ACHN (cell line): ENCODE data around the gene HEXIM1.

Source experiments
- DNase-seq: peaks from one replicate; pipeline ENCODE4 v3.0.0-alpha.2; 2015
- in situ Hi-C: cut with HindIII; loops from 2 replicates; pipeline ENCODE4 v1.10.0; 2017; ENCODE audit warnings: low sequenced_read_pairs, low pct_ligation_motif_present, low pct_unique_long_range_greater_than_20kb

Gene HEXIM1

DNA sequence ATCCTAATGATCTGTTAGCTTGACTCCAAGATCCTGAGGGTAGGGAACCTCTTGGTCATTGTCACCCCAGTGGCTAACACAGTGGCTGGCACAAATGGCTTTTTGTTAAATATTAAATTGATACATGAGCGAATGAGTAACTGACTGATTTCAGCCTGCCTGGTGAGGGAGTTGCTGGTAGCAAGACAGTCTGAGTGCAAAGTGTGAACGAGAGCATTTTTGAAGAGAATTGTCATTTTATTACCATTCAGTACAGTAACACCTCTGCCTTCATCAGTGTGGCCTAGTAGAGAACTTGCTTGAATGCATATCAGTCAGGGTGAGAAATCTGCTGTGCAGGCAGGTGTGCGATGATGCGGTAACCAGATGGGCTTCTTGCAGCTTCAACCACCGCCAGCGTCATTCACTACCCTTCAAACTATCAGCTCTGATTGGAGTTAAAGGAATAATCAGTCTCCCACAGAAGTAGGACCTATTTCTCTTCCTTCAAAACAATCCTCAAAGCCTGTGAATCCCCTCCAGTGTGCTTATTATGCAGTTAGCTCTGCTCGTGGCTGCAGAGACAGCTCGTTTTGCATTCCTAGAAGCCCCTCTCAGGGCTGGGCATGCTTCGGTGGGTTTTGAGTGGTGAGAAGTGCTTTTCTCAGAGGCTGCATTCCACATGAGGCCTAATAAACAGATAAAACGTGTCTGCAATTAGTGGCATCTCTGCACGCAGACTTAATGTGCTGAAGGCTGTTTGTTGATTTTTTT is 42.4 kb downstream of the HEXIM1 start:
- in situ Hi-C loops, result no loop called here
- DNase-seq, result peak; percentile 56

DNA sequence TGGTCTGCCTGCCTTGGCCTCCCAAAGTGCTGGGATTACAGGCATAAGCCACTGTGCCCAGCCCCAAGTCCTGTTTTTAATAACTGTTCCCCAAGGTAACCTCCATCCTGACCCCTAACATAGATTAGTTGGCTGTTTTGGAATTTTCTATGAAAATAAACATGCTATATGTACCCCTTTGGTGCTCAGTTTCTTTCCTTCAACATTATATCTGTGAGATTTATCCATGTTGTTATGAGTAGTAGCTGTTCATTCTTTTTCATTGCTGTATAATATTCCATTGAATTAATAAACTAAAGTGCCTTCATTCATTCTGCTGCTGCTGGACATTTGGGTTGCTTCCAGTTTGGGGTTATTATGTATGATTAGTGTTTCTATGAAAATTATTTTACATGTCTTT is 47.1 kb downstream of the HEXIM1 start:
- DNase-seq, result no peak
- in situ Hi-C loops, result no loop called here

DNA sequence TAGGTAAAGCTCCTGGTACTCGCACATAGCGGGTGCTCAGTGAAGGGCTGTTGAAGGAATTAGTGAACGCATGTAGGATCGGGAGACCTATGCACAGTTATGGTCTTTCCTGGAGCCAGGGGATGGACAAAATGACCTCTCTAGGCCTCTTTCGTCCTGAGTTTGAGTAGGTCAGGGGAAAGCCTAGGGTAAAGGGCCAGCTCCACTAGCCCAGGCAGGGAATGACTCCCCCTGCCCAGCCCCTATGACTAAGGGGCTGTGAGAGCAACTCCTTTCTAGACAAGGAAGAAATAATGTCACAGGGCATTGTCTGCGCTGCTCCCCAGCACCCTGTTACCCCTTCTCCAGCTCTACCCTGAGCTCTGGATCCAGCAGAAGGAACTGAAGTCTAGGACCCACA is 48.8 kb downstream of the HEXIM1 start:
- in situ Hi-C loops, result no loop called here
- DNase-seq, result no peak

DNA sequence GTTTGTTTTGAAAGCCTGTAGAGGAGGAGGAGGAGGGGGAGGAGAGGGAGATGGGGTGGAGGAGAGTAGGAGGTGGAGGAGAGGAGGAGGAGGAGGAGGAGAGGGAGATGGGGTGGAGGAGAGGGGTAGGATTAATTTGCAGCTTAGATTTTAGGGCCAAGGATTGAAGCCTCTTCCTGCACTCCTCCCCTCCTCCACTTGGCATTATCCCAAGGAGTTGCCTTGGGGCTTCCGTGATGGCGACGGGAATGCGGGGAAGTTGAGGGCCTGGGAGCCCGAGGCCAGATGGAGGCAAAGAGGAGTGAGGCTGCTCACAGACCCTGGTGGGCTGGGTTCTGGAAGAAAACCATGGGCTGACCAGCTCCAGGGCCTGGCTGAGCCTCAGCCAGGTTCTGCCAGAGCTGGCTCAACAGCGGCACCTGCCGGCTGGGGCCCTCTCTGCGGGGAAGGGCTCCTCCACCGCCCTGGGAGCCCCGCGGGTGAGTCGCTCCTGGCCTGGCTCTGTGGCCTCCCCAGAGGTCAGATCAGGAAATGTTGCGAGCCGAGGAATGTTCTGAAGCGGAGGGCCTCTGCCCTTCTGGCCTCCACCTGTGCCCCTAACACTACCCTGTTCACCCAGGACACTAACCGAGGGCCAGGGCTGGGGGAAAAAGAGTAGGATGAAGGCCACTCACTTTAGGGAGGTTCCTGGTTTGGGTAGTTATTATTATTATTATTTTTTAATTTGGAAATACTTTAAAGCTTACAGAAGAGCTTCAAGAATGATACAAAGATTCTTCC is 49.5 kb downstream of the HEXIM1 start:
- in situ Hi-C loops, result no loop called here

DNA sequence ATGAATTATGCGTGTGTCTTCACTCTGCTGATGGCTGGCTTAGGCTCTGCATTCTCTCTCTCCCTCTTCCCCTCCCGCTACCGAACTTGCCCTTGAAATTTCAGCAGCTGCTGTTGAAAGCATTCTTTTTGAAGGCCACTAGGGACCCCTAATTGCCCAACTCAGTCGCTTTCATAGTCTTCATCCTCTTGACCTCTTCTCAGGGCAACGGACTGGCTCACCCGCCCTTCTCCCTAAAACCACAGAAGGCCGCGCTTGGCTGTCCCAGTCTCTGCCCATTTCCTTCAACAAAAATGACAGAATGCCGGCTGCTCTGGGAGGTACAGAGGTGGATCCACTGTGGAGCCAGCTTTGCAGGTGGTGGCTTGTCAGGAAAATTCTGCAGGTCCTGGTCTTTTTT is 52.4 kb downstream of the HEXIM1 start:
- in situ Hi-C loops, result no loop called here
- DNase-seq, result no peak

More for the DNA sequence above, 49.5 kb downstream of the HEXIM1 start:
- peak; percentile 96 for DNase-seq

DNA sequence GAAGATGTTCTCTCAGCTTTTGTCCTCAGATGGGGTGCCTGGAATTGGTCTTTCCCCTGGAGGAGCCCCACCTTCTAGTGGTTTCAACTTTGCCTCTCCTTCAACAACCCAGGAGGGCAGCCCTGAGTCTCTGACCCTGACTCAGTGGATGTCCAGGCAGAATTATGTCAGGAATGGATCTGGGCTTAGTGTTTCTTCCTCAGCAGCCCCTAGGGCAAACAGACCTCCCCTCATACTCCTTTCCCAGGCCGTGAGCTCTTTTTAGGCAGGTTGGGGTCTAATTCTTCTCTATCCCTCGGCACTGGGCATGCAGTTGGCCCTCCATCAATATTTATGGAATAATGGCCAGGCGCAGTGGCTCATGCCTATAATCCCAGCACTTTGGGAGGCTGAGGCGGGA is 53.2 kb downstream of the HEXIM1 start:
- in situ Hi-C loops, result no loop called here
- no peak for DNase-seq
